Activated T-cell treated with anti-CD3 and anti-CD28 coated beads, Interleukin-2, amount 50 U/mL, for 72 hours (primary cell): ENCODE measurements around the gene PDX1. TPM values are rescaled to one million over a fixed set of nuclear protein-coding genes. Genes with fewer than 3 reads are reported as not detected.

Source experiments
- ATAC-seq, 2 donors: fragments of 150-1000 bp; cut with Tn5 transposase; replicated peaks in 1 of 2; 2 replicates each; pipeline ENCODE4 v1.10.0; 2021; ENCODE audit warnings: moderate library complexity in 2 of 2, mild to moderate bottlenecking in 1 of 2
- DNase-seq, 2 donors: peaks; one replicate each; pipeline ENCODE4 v3.0.0; 2021 to 2022; ENCODE audit warnings: mixed read lengths in 1 of 2
- H3K27ac Mint-ChIP-seq: one replicate; pipeline ENCODE4 v1.8.0; 2022; ENCODE audit warnings: mild to moderate bottlenecking, moderate library complexity, mixed read lengths
- H3K27me3 Mint-ChIP-seq: one replicate; pipeline ENCODE4 v1.8.0; 2022; ENCODE audit warnings: low read depth, mixed read lengths
- H3K36me3 Mint-ChIP-seq, 2 donors: one replicate each; pipeline ENCODE4 v1.8.0; 2022; ENCODE audit warnings: mixed read lengths in 2 of 2, mild to moderate bottlenecking in 1 of 2; ENCODE audit not compliant: insufficient read depth in 2 of 2
- H3K4me1 Mint-ChIP-seq: one replicate; pipeline ENCODE4 v1.8.0; 2022; ENCODE audit warnings: low read depth, mixed read lengths
- H3K4me3 Mint-ChIP-seq, 2 donors: one replicate each; pipeline ENCODE4 v1.8.0; 2022; ENCODE audit warnings: mild to moderate bottlenecking in 2 of 2, mixed read lengths in 2 of 2, moderate library complexity in 2 of 2
- H3K9me3 Mint-ChIP-seq, 2 donors: one replicate each; pipeline ENCODE4 v1.8.0; 2022; ENCODE audit warnings: mixed read lengths in 2 of 2
- total RNA-seq, 2 donors: library from RNA; stranded (reverse); gene quantifications; one replicate each; pipeline ENCODE4 v1.2.3, GENCODE V29; 2022

The PDX1 gene
- total RNA-seq, 2 donors from 2014 or later = not detected

- Mint-ChIP-seq H3K4me1 (peaks cover 38% of the 10 kb centered on the region), H3K27ac (no peak overlapping the region), H3K36me3 (peaks cover 0 to 1% of the 10 kb centered on the region in 2 donors), H3K27me3 (peaks cover 77% of the 10 kb centered on the region), H3K9me3 (no peaks in the 10 kb centered on the region), H3K4me3 (peak overlapping the region; percentile 67 to 69)
- no peak for ATAC-seq
- DNase-seq = peak; percentile 4 to 6
Measured at GRCh38 chr13:27918041-27918917, 1.5 kb upstream of the PDX1 start.

GRCh38 chr13:27918918-27919658, 712 bp upstream of the PDX1 start:
- ATAC-seq (no peak), DNase-seq (no peak)
- peak overlapping the region; percentile 15 to 69 for H3K4me3 Mint-ChIP-seq
- peaks cover 0 to 1% of the 10 kb centered on the region in 2 donors for H3K36me3 Mint-ChIP-seq
- peaks cover 40% of the 10 kb centered on the region for H3K4me1 Mint-ChIP-seq
- no peaks in the 10 kb centered on the region for H3K9me3 Mint-ChIP-seq
- H3K27me3 Mint-ChIP-seq = peaks cover 78% of the 10 kb centered on the region
- no peak overlapping the region for H3K27ac Mint-ChIP-seq

GRCh38 chr13:27919659-27919933, 204 bp upstream of the PDX1 start:
- ATAC-seq (no peak), DNase-seq (peak in 1 of 2 donors; percentile 57)
- H3K36me3 Mint-ChIP-seq = peaks cover 0 to 1% of the 10 kb centered on the region in 2 donors
- no peaks in the 10 kb centered on the region for H3K9me3 Mint-ChIP-seq
- peaks cover 79% of the 10 kb centered on the region for H3K27me3 Mint-ChIP-seq
- peaks cover 40% of the 10 kb centered on the region for H3K4me1 Mint-ChIP-seq
- peak overlapping the region; percentile 55 to 67 for H3K4me3 Mint-ChIP-seq
- no peak overlapping the region for H3K27ac Mint-ChIP-seq

- Mint-ChIP-seq H3K27me3 (peaks cover 78% of the 10 kb centered on the region), H3K27ac (peak overlapping the region; percentile 79), H3K9me3 (no peaks in the 10 kb centered on the region), H3K4me3 (peak overlapping the region; percentile 89 to 90), H3K4me1 (peaks cover 45% of the 10 kb centered on the region), H3K36me3 (peaks cover 0 to 1% of the 10 kb centered on the region in 2 donors)
- peak; percentile 9 to 17 for ATAC-seq
- DNase-seq = peak; percentile 11 to 21
Measured at GRCh38 chr13:27920677-27921420, 1.0 kb downstream of the PDX1 start.

GRCh38 chr13:27921421-27921960, 1.7 kb downstream of the PDX1 start:
- peak; percentile 51 to 60 for ATAC-seq

GRCh38 chr13:27921961-27922882, 2.4 kb downstream of the PDX1 start:
- H3K9me3 Mint-ChIP-seq = no peaks in the 10 kb centered on the region
- peak; percentile 3 to 15 for DNase-seq
- peaks cover 0 to 1% of the 10 kb centered on the region in 2 donors for H3K36me3 Mint-ChIP-seq
- no peak for ATAC-seq
- H3K4me3 Mint-ChIP-seq = peak overlapping the region; percentile 73 to 89
- peaks cover 56% of the 10 kb centered on the region for H3K4me1 Mint-ChIP-seq
- H3K27ac Mint-ChIP-seq = no peak overlapping the region
- H3K27me3 Mint-ChIP-seq = peaks cover 85% of the 10 kb centered on the region

More at GRCh38 chr13:27921421-27921960, 1.7 kb downstream of the PDX1 start:
- DNase-seq = peak; percentile 49 to 50
- peaks cover 0 to 1% of the 10 kb centered on the region in 2 donors for H3K36me3 Mint-ChIP-seq
- peaks cover 52% of the 10 kb centered on the region for H3K4me1 Mint-ChIP-seq
- no peaks in the 10 kb centered on the region for H3K9me3 Mint-ChIP-seq
- peak overlapping the region; percentile 89 to 90 for H3K4me3 Mint-ChIP-seq
- H3K27me3 Mint-ChIP-seq = peaks cover 82% of the 10 kb centered on the region
- H3K27ac Mint-ChIP-seq = no peak overlapping the region

GRCh38 chr13:27922883-27923612, 3.2 kb downstream of the PDX1 start:
- DNase-seq (peak; percentile 8 to 9), ATAC-seq (no peak)
- Mint-ChIP-seq H3K4me1 (peaks cover 56% of the 10 kb centered on the region), H3K9me3 (no peaks in the 10 kb centered on the region), H3K36me3 (peaks cover 0 to 3% of the 10 kb centered on the region in 2 donors), H3K27me3 (peaks cover 85% of the 10 kb centered on the region), H3K4me3 (peak overlapping the region; percentile 48 to 82), H3K27ac (peak overlapping the region; percentile 92)

GRCh38 chr13:27923794-27924528, 4.2 kb downstream of the PDX1 start:
- H3K27ac Mint-ChIP-seq = peak overlapping the region; percentile 92

GRCh38 chr13:27924529-27925141, 4.8 kb downstream of the PDX1 start:
- peak; percentile 3 to 10 for DNase-seq
- peaks cover 0 to 3% of the 10 kb centered on the region in 2 donors for H3K36me3 Mint-ChIP-seq
- no peak for ATAC-seq
- peak overlapping the region in 1 of 2 donors; percentile 12 for H3K4me3 Mint-ChIP-seq
- peaks cover 50% of the 10 kb centered on the region for H3K4me1 Mint-ChIP-seq
- H3K27me3 Mint-ChIP-seq = peaks cover 85% of the 10 kb centered on the region
- no peaks in the 10 kb centered on the region for H3K9me3 Mint-ChIP-seq
- no peak overlapping the region for H3K27ac Mint-ChIP-seq

More at GRCh38 chr13:27923794-27924528, 4.2 kb downstream of the PDX1 start:
- peak; percentile 42 to 44 for DNase-seq
- H3K9me3 Mint-ChIP-seq = no peaks in the 10 kb centered on the region
- peaks cover 85% of the 10 kb centered on the region for H3K27me3 Mint-ChIP-seq
- H3K4me3 Mint-ChIP-seq = peak overlapping the region; percentile 82
- peaks cover 50% of the 10 kb centered on the region for H3K4me1 Mint-ChIP-seq
- peaks cover 0 to 3% of the 10 kb centered on the region in 2 donors for H3K36me3 Mint-ChIP-seq
- ATAC-seq = no peak

- Mint-ChIP-seq H3K27ac (no peak overlapping the region), H3K4me1 (peaks cover 49% of the 10 kb centered on the region), H3K4me3 (peak overlapping the region; percentile 3 to 18), H3K27me3 (peaks cover 91% of the 10 kb centered on the region), H3K36me3 (peaks cover 0 to 3% of the 10 kb centered on the region in 2 donors), H3K9me3 (no peaks in the 10 kb centered on the region)
- ATAC-seq (no peak), DNase-seq (no peak)
Measured at GRCh38 chr13:27925220-27925991, 5.6 kb downstream of the PDX1 start.
